Esophagus squamous epithelium (tissue), 5 donors: ENCODE measurements around the gene GPR176. TPM values are rescaled to one million over a fixed set of nuclear protein-coding genes. Genes with fewer than 3 reads are reported as not detected.

Experiments
- DNase-seq: peaks from one replicate; lab custom pipeline; 2025; lab: John Stamatoyannopoulos, UW
- H3K27ac ChIP-seq, 4 donors: fragments of 200-600 bp; sonication (generic); one replicate each; pipeline ENCODE4 v1.5.1; 2016 to 2019; ENCODE audit warnings: mild to moderate bottlenecking in 1 of 4
- H3K27me3 ChIP-seq, 4 donors: fragments of 200-600 bp; sonication (generic); 1 replicate in 3 of 4; 2 replicates in 1 of 4; pipeline versions ENCODE4 v1.5.1 to v1.6.0; 2017 to 2021; ENCODE audit warnings: antibody characterized with exemption in 1 of 4
- H3K36me3 ChIP-seq, 3 donors: fragments of 200-600 bp; sonication (generic); one replicate each; pipeline ENCODE4 v1.5.1; 2016 to 2019
- H3K4me1 ChIP-seq, 3 donors: fragments of 200-600 bp; sonication (generic); one replicate each; pipeline ENCODE4 v1.5.1; 2017 to 2019
- H3K4me3 ChIP-seq, 4 donors: fragments of 200-600 bp; sonication (generic); 1 replicate in 3 of 4; 2 replicates in 1 of 4; pipeline ENCODE4 v1.5.1; 2016 to 2019; ENCODE audit warnings: mild to moderate bottlenecking in 2 of 4, moderate library complexity in 1 of 4
- H3K9me3 ChIP-seq, 3 donors: fragments of 200-600 bp; sonication (generic); one replicate each; pipeline ENCODE4 v1.5.1; 2016 to 2019
- POLR2A ChIP-seq, 4 donors: fragments of 450-650 bp; IDR thresholded peaks; one replicate each; pipeline ENCODE4 v1.6.1; 2017; ENCODE audit warnings: antibody characterized with exemption in 4 of 4, mild to moderate bottlenecking in 4 of 4, moderate library complexity in 3 of 4
- WGBS, 2 donors: methylation state at CpG; one replicate each; pipeline ENCODE4 v1.1.5; 2018; 5-methylcytosine and 5-hydroxymethylcytosine counted together
- intact Hi-C: fragments of 100-400 bp; cut with DNase I; formaldehyde crosslinking; loops from one replicate; pipeline ENCODE4 v1.15.0; 2022
- total RNA-seq, 4 donors: library from RNA; depleted of rRNA; stranded (reverse); fragments of >200 nt; gene quantifications; one replicate each; pipeline ENCODE4 v1.1.0, GENCODE V29; 2016
- TF ChIP-seq, protein P1 (sequence below), 6 experiments: fragments of 450-650 bp in 4 of 6; fragments of 200-600 bp in 2 of 6; sonication (generic) in 2 of 6; IDR thresholded peaks; one replicate each; pipeline ENCODE4 v1.5.1; 2016 to 2019; ENCODE audit warnings: antibody characterized with exemption in 6 of 6, mild to moderate bottlenecking in 4 of 6, moderate library complexity in 4 of 6
- donor health status: DM: yes; HTN: yes; CAD: no.

Gene GPR176
- total RNA-seq, 4 donors from 2014 or later, result 1.1 to 5.0 (median 4.0) TPM; not detected in 1

GRCh38 chr15:39944726-39945125 is 24.7 kb upstream of the GPR176 start:
- Histone ChIP-seq H3K9me3 (no peaks in the 10 kb centered on the region), H3K27me3 (no peaks in the 10 kb centered on the region), H3K27ac (no peak overlapping the region), H3K36me3 (peaks cover 3 to 88% (median 12%) of the 10 kb centered on the region in 3 donors), H3K4me1 (peaks cover 0 to 10% (median 0%) of the 10 kb centered on the region in 3 donors), H3K4me3 (no peak overlapping the region)
- TF ChIP-seq, protein P1, sequence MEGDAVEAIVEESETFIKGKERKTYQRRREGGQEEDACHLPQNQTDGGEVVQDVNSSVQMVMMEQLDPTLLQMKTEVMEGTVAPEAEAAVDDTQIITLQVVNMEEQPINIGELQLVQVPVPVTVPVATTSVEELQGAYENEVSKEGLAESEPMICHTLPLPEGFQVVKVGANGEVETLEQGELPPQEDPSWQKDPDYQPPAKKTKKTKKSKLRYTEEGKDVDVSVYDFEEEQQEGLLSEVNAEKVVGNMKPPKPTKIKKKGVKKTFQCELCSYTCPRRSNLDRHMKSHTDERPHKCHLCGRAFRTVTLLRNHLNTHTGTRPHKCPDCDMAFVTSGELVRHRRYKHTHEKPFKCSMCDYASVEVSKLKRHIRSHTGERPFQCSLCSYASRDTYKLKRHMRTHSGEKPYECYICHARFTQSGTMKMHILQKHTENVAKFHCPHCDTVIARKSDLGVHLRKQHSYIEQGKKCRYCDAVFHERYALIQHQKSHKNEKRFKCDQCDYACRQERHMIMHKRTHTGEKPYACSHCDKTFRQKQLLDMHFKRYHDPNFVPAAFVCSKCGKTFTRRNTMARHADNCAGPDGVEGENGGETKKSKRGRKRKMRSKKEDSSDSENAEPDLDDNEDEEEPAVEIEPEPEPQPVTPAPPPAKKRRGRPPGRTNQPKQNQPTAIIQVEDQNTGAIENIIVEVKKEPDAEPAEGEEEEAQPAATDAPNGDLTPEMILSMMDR (IDR thresholded peaks at IDR 0.05), result no peak
- TF ChIP-seq POLR2A (IDR thresholded peaks at IDR 0.05), result no peak
- no peak for DNase-seq
- intact Hi-C loops, result no loop called here
- 60 to 74% methylated on average over 4 of the region's 4 CpGs for WGBS, 2 donors

DNA sequence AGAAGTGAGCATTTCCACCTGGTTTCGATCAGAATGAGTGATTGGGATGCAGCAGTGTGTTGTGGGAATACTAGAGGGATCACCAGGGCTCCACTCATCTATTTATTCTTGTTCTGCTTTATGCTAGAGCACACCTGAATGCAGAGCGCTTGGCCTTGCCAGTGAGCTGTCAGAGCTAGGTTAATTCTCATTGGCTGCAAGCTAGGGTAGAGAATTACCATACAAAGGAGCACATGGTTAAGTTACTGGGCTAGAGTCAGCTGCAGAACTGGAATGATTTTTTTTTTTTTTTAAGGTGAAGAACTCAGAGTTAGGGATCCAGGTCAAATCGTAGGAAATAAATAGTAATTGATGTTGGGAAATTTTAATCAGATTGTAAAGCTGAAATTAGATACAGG is 22.7 kb upstream of the GPR176 start:
- no peak for DNase-seq
- TF ChIP-seq, protein P1 (IDR thresholded peaks at IDR 0.05), result no peak
- TF ChIP-seq POLR2A (IDR thresholded peaks at IDR 0.05), result no peak
- Histone ChIP-seq H3K4me3 (no peak overlapping the region), H3K36me3 (peaks cover 0 to 76% (median 12%) of the 10 kb centered on the region in 3 donors), H3K27me3 (no peaks in the 10 kb centered on the region), H3K27ac (peak overlapping the region in 1 of 4 donors; percentile 21), H3K4me1 (peaks cover 0 to 28% (median 0%) of the 10 kb centered on the region in 3 donors), H3K9me3 (no peaks in the 10 kb centered on the region)
- intact Hi-C loops, result no loop called here
- 90 to 93% methylated on average over 3 of the region's 3 CpGs for WGBS, 2 donors

GRCh38 chr15:39942101-39942752 is 22.2 kb upstream of the GPR176 start:
- Histone ChIP-seq H3K4me1 (peaks cover 0 to 33% (median 0%) of the 10 kb centered on the region in 3 donors), H3K36me3 (peaks cover 0 to 71% (median 12%) of the 10 kb centered on the region in 3 donors), H3K27me3 (no peaks in the 10 kb centered on the region), H3K4me3 (no peak overlapping the region), H3K27ac (peak overlapping the region in 1 of 4 donors; percentile 21), H3K9me3 (no peaks in the 10 kb centered on the region)
- WGBS, 2 donors, result 58 to 67% methylated on average over 3 of the region's 3 CpGs
- TF ChIP-seq, protein P1 (IDR thresholded peaks at IDR 0.05), result no peak
- TF ChIP-seq POLR2A (IDR thresholded peaks at IDR 0.05), result no peak
- intact Hi-C loops, result no loop called here
- no peak for DNase-seq

DNA sequence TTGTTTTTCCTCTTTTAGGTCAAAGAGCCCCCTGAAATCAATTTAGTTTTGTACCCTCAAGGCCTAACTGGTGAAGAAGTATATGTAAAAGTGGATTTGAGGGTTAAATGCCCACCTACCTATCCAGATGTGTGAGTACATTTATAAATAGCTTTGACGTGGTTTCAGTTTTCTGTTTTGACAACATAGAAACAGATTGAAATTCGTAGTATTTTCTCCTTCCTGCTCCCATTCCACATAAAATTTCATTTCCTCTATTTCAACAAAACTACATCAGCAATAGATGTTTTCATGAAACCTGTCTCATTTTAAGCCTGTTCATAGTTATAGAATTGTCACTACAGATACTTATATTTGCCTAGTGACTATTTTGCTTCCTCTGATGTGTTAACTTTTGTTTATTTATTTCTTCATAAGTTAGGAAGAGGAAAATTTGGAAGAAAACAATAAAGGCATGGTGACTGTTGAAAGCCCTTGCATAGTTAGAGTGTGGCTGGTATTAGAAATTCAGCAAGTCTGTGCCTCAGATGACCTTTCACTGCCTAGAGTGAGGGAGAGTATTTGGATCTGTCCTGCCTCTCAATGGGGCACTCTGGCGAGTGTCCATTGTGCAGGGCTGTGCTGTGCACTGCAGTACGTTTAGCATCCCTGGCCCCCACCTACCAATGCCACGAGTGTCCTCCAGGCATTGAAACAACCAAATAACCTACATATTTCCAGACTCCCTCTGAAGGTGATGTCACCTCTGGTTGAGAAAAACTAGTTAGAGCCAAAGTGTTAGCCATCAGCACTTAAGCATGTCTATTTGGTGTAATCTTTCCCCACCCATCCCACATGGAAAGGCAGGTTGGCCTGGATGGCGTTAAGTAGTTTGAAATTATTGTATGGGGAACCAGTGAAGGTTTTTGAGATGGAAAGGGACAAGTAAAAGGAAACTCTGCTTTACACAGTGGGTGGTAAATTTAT is 19.7 kb upstream of the GPR176 start:
- no peak overlapping the region for H3K4me3 ChIP-seq
- peaks cover 5 to 58% (median 9%) of the 10 kb centered on the region in 3 donors for H3K4me1 ChIP-seq
- 67 to 75% methylated on average over 6 of the region's 6 CpGs for WGBS, 2 donors
- H3K9me3 ChIP-seq, result no peaks in the 10 kb centered on the region
- no peak for DNase-seq
- H3K27me3 ChIP-seq, result no peaks in the 10 kb centered on the region
- TF ChIP-seq POLR2A (IDR thresholded peaks at IDR 0.05), result no peak
- TF ChIP-seq, protein P1 (IDR thresholded peaks at IDR 0.05), result no peak
- H3K27ac ChIP-seq, result peak overlapping the region in 1 of 4 donors; percentile 61
- peaks cover 0 to 50% (median 3%) of the 10 kb centered on the region in 3 donors for H3K36me3 ChIP-seq
- intact Hi-C loops, result no loop called here
